H9 (cell line): ENCODE measurements around the gene ING5. TPM values are rescaled to one million over a fixed set of nuclear protein-coding genes. Genes with fewer than 3 reads are reported as not detected.

ENCODE experiments used
- DNase-seq: peaks from one replicate; pipeline ENCODE4 v3.0.0-alpha.2; 2017
- H2AFZ ChIP-seq: one replicate; pipeline ENCODE4 v1.6.1; 2013; ENCODE audit warnings: mild to moderate bottlenecking, low read length, control low read depth, moderate library complexity
- H2AK5ac ChIP-seq: 2 replicates; pipeline ENCODE4 v1.6.1; 2013; ENCODE audit warnings: low read length, control low read depth, mixed read lengths; ENCODE audit not compliant: insufficient read length
- H2BK120ac ChIP-seq: one replicate; pipeline ENCODE4 v1.6.1; 2013; ENCODE audit warnings: low read depth, mild to moderate bottlenecking, low read length, control low read depth, inconsistent platforms; ENCODE audit not compliant: poor library complexity, severe bottlenecking
- H2BK12ac ChIP-seq: 2 replicates; pipeline ENCODE4 v1.6.1; 2013; ENCODE audit warnings: low read length, control low read depth, mixed read lengths, low read depth; ENCODE audit not compliant: insufficient read length
- H2BK15ac ChIP-seq: 2 replicates; pipeline ENCODE4 v1.6.1; 2013; ENCODE audit warnings: low read depth, low read length, control low read depth
- H2BK20ac ChIP-seq: one replicate; pipeline ENCODE4 v1.6.1; 2013; ENCODE audit warnings: low read depth, mild to moderate bottlenecking, low read length, control low read depth, inconsistent platforms; ENCODE audit not compliant: poor library complexity, severe bottlenecking
- H2BK5ac ChIP-seq: 2 replicates; pipeline ENCODE4 v1.6.1; 2013; ENCODE audit warnings: low read length, control low read depth, mixed read lengths; ENCODE audit not compliant: insufficient read length
- H3K14ac ChIP-seq: 2 replicates; pipeline ENCODE4 v1.6.1; 2013; ENCODE audit warnings: low read length, control low read depth; ENCODE audit not compliant: insufficient read depth
- H3K18ac ChIP-seq: 2 replicates; pipeline ENCODE4 v1.6.1; 2013; ENCODE audit warnings: low read depth, mild to moderate bottlenecking, mixed read lengths, low read length, control low read depth; ENCODE audit not compliant: insufficient read length
- H3K23ac ChIP-seq: 2 replicates; pipeline ENCODE4 v1.6.1; 2013; ENCODE audit warnings: low read length, control low read depth, mixed read lengths, low read depth; ENCODE audit not compliant: insufficient read length
- H3K23me2 ChIP-seq: 2 replicates; pipeline ENCODE4 v1.6.1; 2013; ENCODE audit warnings: low read depth, mild to moderate bottlenecking, mixed read lengths, low read length, control low read depth; ENCODE audit not compliant: insufficient read length, poor library complexity, severe bottlenecking
- H3K27ac ChIP-seq: 2 replicates; pipeline ENCODE4 v1.5.1; 2013; ENCODE audit warnings: low read length, control low read depth, mixed read lengths, low read depth; ENCODE audit not compliant: insufficient read length
- H3K27me3 ChIP-seq: 2 replicates; pipeline ENCODE4 v1.6.1; 2013; ENCODE audit warnings: low read length, control low read depth, inconsistent platforms; ENCODE audit not compliant: insufficient read depth
- H3K4ac ChIP-seq: 2 replicates; pipeline ENCODE4 v1.6.1; 2013; ENCODE audit warnings: low read depth, mild to moderate bottlenecking, control low read depth, inconsistent platforms, low read length, moderate library complexity
- H3K4me1 ChIP-seq: 2 replicates; pipeline ENCODE4 v1.6.1; 2013; ENCODE audit warnings: low read length, control low read depth, inconsistent platforms; ENCODE audit not compliant: insufficient read depth
- H3K4me2 ChIP-seq: 2 replicates; pipeline ENCODE4 v1.6.1; 2013; ENCODE audit warnings: low read length, control low read depth, mixed read lengths; ENCODE audit not compliant: insufficient read length, insufficient read depth
- H3K56ac ChIP-seq: 2 replicates; pipeline ENCODE4 v1.6.1; 2013; ENCODE audit warnings: low read depth, mild to moderate bottlenecking, mixed read lengths, low read length, control low read depth; ENCODE audit not compliant: insufficient read length
- H3K79me1 ChIP-seq: 2 replicates; pipeline ENCODE4 v1.6.1; 2013; ENCODE audit warnings: low read depth, mild to moderate bottlenecking, moderate library complexity, low read length, control low read depth, inconsistent platforms; ENCODE audit not compliant: insufficient read depth, poor library complexity, severe bottlenecking
- H3K79me2 ChIP-seq: 2 replicates; pipeline ENCODE4 v1.6.1; 2013; ENCODE audit warnings: low read length, control low read depth, inconsistent platforms; ENCODE audit not compliant: insufficient read depth
- H3K9ac ChIP-seq: 2 replicates; pipeline ENCODE4 v1.6.1; 2013; ENCODE audit warnings: low read length, control low read depth, mixed read lengths; ENCODE audit not compliant: insufficient read length; ENCODE audit errors: extremely low read depth
- H3K9me3 ChIP-seq: one replicate; pipeline ENCODE4 v1.6.1; 2013; ENCODE audit warnings: low read depth, low read length, inconsistent platforms; ENCODE audit not compliant: control insufficient read depth
- H3T11ph ChIP-seq: one replicate; pipeline ENCODE4 v1.6.1; 2013; ENCODE audit warnings: mild to moderate bottlenecking, low read length, control low read depth, inconsistent platforms
- H4K20me1 ChIP-seq: one replicate; pipeline ENCODE4 v1.6.1; 2013; ENCODE audit not compliant: control insufficient read depth, insufficient read length, insufficient read depth
- H4K5ac ChIP-seq: 2 replicates; pipeline ENCODE4 v1.6.1; 2013; ENCODE audit warnings: low read depth, mild to moderate bottlenecking, mixed read lengths, low read length, control low read depth; ENCODE audit not compliant: insufficient read length
- H4K8ac ChIP-seq: replicated peaks from 2 replicates; pipeline ENCODE4 v1.6.1; 2013; ENCODE audit warnings: low read length, control low read depth, mixed read lengths, low read depth; ENCODE audit not compliant: insufficient read length
- H4K91ac ChIP-seq: 2 replicates; pipeline ENCODE4 v1.6.1; 2013; ENCODE audit warnings: low read depth, mild to moderate bottlenecking, moderate library complexity, mixed read lengths, low read length, control low read depth; ENCODE audit not compliant: insufficient read length
- H3K27ac Mint-ChIP-seq, 3 experiments: 2 replicates in 2 of 3; 3 replicates in 1 of 3; pipeline ENCODE4 v1.8.0; 2020 to 2021; ENCODE audit warnings: mixed read lengths in 3 of 3, mild to moderate bottlenecking in 1 of 3, moderate library complexity in 1 of 3
- H3K27me3 Mint-ChIP-seq: 2 replicates; pipeline ENCODE4 v1.8.0; 2021; ENCODE audit warnings: low read depth, mild to moderate bottlenecking, moderate library complexity, mixed read lengths
- H3K36me3 Mint-ChIP-seq, 3 experiments: 2 replicates in 2 of 3; 3 replicates in 1 of 3; pipeline ENCODE4 v1.8.0; 2020 to 2021; ENCODE audit warnings: low read depth in 3 of 3, mixed read lengths in 3 of 3; ENCODE audit not compliant: insufficient read depth in 1 of 3
- H3K4me1 Mint-ChIP-seq, 2 experiments: 2 replicates each; pipeline ENCODE4 v1.8.0; 2020; ENCODE audit warnings: mixed read lengths in 2 of 2
- H3K4me3 Mint-ChIP-seq, 2 experiments: 2 replicates in 1 of 2; 3 replicates in 1 of 2; pipeline ENCODE4 v1.8.0; 2020 to 2021; ENCODE audit warnings: mild to moderate bottlenecking in 2 of 2, mixed read lengths in 2 of 2, moderate library complexity in 1 of 2
- H3K9me3 Mint-ChIP-seq, 2 experiments: 2 replicates in 1 of 2; 3 replicates in 1 of 2; pipeline ENCODE4 v1.8.0; 2020; ENCODE audit warnings: mild to moderate bottlenecking in 2 of 2, mixed read lengths in 2 of 2, moderate library complexity in 1 of 2
- WGBS: extraction: QIAGEN DNeasy Blood & Tissue Kit; methylation state at CpG from one replicate; pipeline ENCODE4 v1.1.7; 2013; ENCODE audit warnings: missing lambda C conversion rate, low lambda C conversion rate, mixed read lengths; ENCODE audit not compliant: insufficient read length; ENCODE audit errors: extremely low coverage; 5-methylcytosine and 5-hydroxymethylcytosine counted together
- total RNA-seq: library from RNA; stranded (reverse); gene quantifications from 2 replicates; pipeline ENCODE4 v1.2.1, GENCODE V29; 2021
- TF ChIP-seq, protein P1 (sequence below): fragments of 200-600 bp; sonication (generic); conservative IDR thresholded peaks from 3 replicates; pipeline ENCODE4 v1.8.0; 2021; ENCODE audit warnings: antibody characterized with exemption, mild to moderate bottlenecking

ING5 gene
- total RNA-seq, 1 experiment from 2014 or later, result 66.0 TPM

DNA sequence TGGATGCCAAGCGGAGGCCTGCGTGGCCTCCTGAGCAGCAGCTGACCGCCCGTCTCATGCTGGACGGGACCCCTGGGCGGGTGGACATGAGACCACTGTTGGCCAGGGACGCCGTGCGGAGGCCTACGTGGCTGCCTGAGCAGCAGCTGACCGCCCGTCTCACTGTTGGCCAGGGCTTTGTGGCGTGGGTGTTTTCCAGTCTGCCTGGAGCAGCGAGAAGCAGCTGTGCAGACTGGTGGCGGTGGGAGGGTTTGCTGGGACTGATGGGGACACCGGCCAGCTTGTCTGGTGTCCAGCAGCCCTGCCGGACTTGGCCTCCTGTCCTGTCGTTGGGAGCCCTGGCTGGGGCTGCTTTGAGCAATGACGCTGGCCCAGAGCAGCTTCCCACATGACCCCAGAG, 26.8 kb downstream of the ING5 start:
- H3K27ac ChIP-seq, result no peak overlapping the region
- no peak overlapping the region for H3K9ac ChIP-seq
- H3K4ac ChIP-seq, result no peak overlapping the region
- Mint-ChIP-seq H3K4me1 (0 out of 4 replicates have a peak, but pooled peaks cover 2 to 5% of the 10 kb centered on the region in 2 experiments), H3K9me3 (peaks cover 1 to 3% of the 10 kb centered on the region in 2 experiments; a peak in 2 of 5 replicates), H3K27ac (no peak overlapping the region), H3K36me3 (peaks cover 9 to 40% (median 27%) of the 10 kb centered on the region in 3 experiments), H3K4me3 (no peak overlapping the region), H3K27me3 (peaks cover 15% of the 10 kb centered on the region)
- no peak overlapping the region for H2AFZ ChIP-seq
- no peaks in the 10 kb centered on the region for H3K4me1 ChIP-seq
- H4K20me1 ChIP-seq, result peaks cover 7% of the 10 kb centered on the region
- H3K79me2 ChIP-seq, result no peaks in the 10 kb centered on the region
- H3K79me1 ChIP-seq, result no peaks in the 10 kb centered on the region
- TF ChIP-seq, protein P1, sequence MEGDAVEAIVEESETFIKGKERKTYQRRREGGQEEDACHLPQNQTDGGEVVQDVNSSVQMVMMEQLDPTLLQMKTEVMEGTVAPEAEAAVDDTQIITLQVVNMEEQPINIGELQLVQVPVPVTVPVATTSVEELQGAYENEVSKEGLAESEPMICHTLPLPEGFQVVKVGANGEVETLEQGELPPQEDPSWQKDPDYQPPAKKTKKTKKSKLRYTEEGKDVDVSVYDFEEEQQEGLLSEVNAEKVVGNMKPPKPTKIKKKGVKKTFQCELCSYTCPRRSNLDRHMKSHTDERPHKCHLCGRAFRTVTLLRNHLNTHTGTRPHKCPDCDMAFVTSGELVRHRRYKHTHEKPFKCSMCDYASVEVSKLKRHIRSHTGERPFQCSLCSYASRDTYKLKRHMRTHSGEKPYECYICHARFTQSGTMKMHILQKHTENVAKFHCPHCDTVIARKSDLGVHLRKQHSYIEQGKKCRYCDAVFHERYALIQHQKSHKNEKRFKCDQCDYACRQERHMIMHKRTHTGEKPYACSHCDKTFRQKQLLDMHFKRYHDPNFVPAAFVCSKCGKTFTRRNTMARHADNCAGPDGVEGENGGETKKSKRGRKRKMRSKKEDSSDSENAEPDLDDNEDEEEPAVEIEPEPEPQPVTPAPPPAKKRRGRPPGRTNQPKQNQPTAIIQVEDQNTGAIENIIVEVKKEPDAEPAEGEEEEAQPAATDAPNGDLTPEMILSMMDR, result no peak
- no peak overlapping the region for H2BK15ac ChIP-seq
- no peak overlapping the region for H3T11ph ChIP-seq
- no peak overlapping the region for H2AK5ac ChIP-seq
- H2BK5ac ChIP-seq, result no peak overlapping the region
- H3K18ac ChIP-seq, result no peak overlapping the region
- no peak overlapping the region for H3K14ac ChIP-seq
- no peak overlapping the region for H2BK20ac ChIP-seq
- H3K9me3 ChIP-seq, result no peaks in the 10 kb centered on the region
- no peak overlapping the region for H3K56ac ChIP-seq
- H2BK12ac ChIP-seq, result no peak overlapping the region
- no peaks in the 10 kb centered on the region for H3K23me2 ChIP-seq
- no peak overlapping the region for H3K23ac ChIP-seq
- H2BK120ac ChIP-seq, result no peak overlapping the region
- H3K4me2 ChIP-seq, result no peak overlapping the region
- no peak overlapping the region for H4K5ac ChIP-seq
- no CpG with 5 or more reads among the region's 19 CpGs for WGBS
- no peak overlapping the region for H4K91ac ChIP-seq
- H4K8ac ChIP-seq, result no peak overlapping the region
- H3K27me3 ChIP-seq, result no peaks in the 10 kb centered on the region
- DNase-seq, result no peak
